SU-DHL-6 (cell line): ENCODE data around the gene BTBD16.

Experiments
- H2AFZ ChIP-seq: fragments of 200-600 bp; sonication (generic); 2 replicates; pipeline ENCODE4 v1.6.1; 2014; ENCODE audit warnings: low read depth, mild to moderate bottlenecking, moderate library complexity, mixed read lengths, antibody characterized with exemption, low read length; ENCODE audit not compliant: severe bottlenecking
- H3F3A ChIP-seq: fragments of 200-600 bp; shearing (Covaris generic); 2 replicates; pipeline ENCODE4 v1.6.0; 2016; ENCODE audit warnings: antibody characterized with exemption, mild to moderate bottlenecking; ENCODE audit not compliant: insufficient read depth
- H3K27ac ChIP-seq: fragments of 200-600 bp; sonication (generic); 2 replicates; pipeline ENCODE4 v1.5.1; 2016; ENCODE audit warnings: low read depth, mild to moderate bottlenecking, low read length, moderate library complexity, mixed read lengths
- H3K27me3 ChIP-seq: fragments of 200-600 bp; sonication (generic), shearing (Covaris generic); 2 replicates; pipeline ENCODE4 v1.6.0; 2014; ENCODE audit warnings: mild to moderate bottlenecking, low read length
- H3K36me3 ChIP-seq: fragments of 200-600 bp; sonication (generic); 2 replicates; pipeline ENCODE4 v1.6.1; 2014; ENCODE audit warnings: mild to moderate bottlenecking, low read length, mixed read lengths
- H3K4me2 ChIP-seq: fragments of 300-600, 200-600 bp; shearing (Covaris generic), sonication (generic); 2 replicates; pipeline ENCODE4 v1.6.0; 2014; ENCODE audit warnings: low read length, low read depth, mild to moderate bottlenecking; ENCODE audit not compliant: poor library complexity, severe bottlenecking
- H3K4me3 ChIP-seq: fragments of 200-600 bp; sonication (generic); 2 replicates; pipeline ENCODE4 v1.5.1; 2014; ENCODE audit warnings: antibody characterized with exemption, low read length, mild to moderate bottlenecking, mixed read lengths; ENCODE audit not compliant: insufficient read depth, poor library complexity, severe bottlenecking
- H3K79me2 ChIP-seq: fragments of 200-600 bp; sonication (generic); 2 replicates; pipeline ENCODE4 v1.6.1; 2014; ENCODE audit warnings: mild to moderate bottlenecking, low read length, moderate library complexity; ENCODE audit not compliant: insufficient read depth
- H3K9ac ChIP-seq: fragments of 200-600 bp; sonication (generic); 2 replicates; pipeline ENCODE4 v1.7.0; 2014; ENCODE audit warnings: mild to moderate bottlenecking, low read length
- H3K9me2 ChIP-seq: fragments of 200-600 bp; sonication (generic); replicated peaks from 2 replicates; pipeline ENCODE4 v1.6.1; 2014; ENCODE audit warnings: low read length; ENCODE audit not compliant: insufficient read depth
- H3K9me3 ChIP-seq: fragments of 200-600 bp; sonication (generic); 2 replicates; pipeline ENCODE4 v1.6.1; 2014; ENCODE audit warnings: low read length, mixed read lengths; ENCODE audit not compliant: insufficient read depth
- H4K20me1 ChIP-seq: fragments of 200-600 bp; sonication (generic); 2 replicates; pipeline ENCODE4 v1.6.1; 2014; ENCODE audit warnings: low read depth, mild to moderate bottlenecking, antibody characterized with exemption, low read length, moderate library complexity, mixed read lengths
- EZH2phosphoT487 ChIP-seq: fragments of 200-600 bp; sonication (generic), shearing (Covaris generic); conservative IDR thresholded peaks from 2 replicates; pipeline ENCODE4 v1.6.1; 2018; ENCODE audit warnings: mild to moderate bottlenecking, antibody characterized with exemption, low read length, moderate library complexity, mixed read lengths
- TF ChIP-seq, protein P1 (sequence below): fragments of 200-600 bp; sonication (generic); IDR thresholded peaks from one replicate; pipeline ENCODE4 v1.5.1; 2017; ENCODE audit warnings: antibody characterized with exemption, mild to moderate bottlenecking, low read length, moderate library complexity; ENCODE audit not compliant: insufficient read depth, poor library complexity, severe bottlenecking

BTBD16 gene

DNA sequence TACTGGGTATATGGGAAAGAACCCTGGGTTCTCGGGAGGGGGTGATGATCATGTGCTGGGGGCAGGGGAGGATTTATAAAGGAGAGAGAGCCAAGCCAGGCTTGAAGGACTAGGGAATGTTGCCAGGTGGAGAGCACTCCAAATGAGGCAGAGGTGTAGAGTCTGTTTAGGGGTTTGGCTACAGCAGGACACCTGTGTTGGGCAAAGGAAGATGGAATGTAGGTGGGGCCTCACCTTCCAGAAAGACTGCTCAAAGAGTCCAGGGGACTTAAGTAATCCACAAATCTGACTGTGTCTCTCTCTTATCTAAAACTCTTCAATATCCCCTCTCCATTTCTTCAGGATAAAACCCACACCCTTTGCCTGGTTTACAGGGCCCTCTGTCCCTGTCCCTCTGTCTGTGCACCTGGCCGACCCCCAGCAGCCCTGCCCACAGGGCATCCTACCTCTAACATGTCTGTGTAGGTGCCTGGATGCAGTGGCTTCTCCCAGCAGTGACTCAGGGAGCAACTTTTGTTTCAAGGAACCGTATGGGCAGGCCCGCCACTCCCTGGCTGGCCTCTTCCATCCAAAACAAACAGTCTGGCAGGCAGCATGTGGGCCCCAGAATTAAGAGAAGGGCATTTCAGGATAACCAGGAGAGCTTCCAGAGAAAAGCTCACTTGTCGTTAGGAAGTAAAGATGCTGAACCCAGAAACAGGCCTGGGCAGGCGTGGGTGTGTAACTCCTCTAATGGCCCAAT lies 92.8 kb downstream of the BTBD16 start:
- H3K27ac ChIP-seq: no peak overlapping the region
- H3K36me3 ChIP-seq: no peaks in the 10 kb centered on the region
- TF ChIP-seq, protein P1, sequence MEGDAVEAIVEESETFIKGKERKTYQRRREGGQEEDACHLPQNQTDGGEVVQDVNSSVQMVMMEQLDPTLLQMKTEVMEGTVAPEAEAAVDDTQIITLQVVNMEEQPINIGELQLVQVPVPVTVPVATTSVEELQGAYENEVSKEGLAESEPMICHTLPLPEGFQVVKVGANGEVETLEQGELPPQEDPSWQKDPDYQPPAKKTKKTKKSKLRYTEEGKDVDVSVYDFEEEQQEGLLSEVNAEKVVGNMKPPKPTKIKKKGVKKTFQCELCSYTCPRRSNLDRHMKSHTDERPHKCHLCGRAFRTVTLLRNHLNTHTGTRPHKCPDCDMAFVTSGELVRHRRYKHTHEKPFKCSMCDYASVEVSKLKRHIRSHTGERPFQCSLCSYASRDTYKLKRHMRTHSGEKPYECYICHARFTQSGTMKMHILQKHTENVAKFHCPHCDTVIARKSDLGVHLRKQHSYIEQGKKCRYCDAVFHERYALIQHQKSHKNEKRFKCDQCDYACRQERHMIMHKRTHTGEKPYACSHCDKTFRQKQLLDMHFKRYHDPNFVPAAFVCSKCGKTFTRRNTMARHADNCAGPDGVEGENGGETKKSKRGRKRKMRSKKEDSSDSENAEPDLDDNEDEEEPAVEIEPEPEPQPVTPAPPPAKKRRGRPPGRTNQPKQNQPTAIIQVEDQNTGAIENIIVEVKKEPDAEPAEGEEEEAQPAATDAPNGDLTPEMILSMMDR: no peak
- TF ChIP-seq EZH2phosphoT487: no peak
- H3K4me2 ChIP-seq: no peak overlapping the region
- H3K4me3 ChIP-seq: no peak overlapping the region
- H3K9ac ChIP-seq: no peak overlapping the region
- H3F3A ChIP-seq: no peaks in the 10 kb centered on the region
- no peaks in the 10 kb centered on the region for H4K20me1 ChIP-seq
- H3K79me2 ChIP-seq: no peaks in the 10 kb centered on the region
- no peak overlapping the region for H2AFZ ChIP-seq
- H3K9me3 ChIP-seq: no peaks in the 10 kb centered on the region
- H3K27me3 ChIP-seq: no peaks in the 10 kb centered on the region
- H3K9me2 ChIP-seq: no peaks in the 10 kb centered on the region

DNA sequence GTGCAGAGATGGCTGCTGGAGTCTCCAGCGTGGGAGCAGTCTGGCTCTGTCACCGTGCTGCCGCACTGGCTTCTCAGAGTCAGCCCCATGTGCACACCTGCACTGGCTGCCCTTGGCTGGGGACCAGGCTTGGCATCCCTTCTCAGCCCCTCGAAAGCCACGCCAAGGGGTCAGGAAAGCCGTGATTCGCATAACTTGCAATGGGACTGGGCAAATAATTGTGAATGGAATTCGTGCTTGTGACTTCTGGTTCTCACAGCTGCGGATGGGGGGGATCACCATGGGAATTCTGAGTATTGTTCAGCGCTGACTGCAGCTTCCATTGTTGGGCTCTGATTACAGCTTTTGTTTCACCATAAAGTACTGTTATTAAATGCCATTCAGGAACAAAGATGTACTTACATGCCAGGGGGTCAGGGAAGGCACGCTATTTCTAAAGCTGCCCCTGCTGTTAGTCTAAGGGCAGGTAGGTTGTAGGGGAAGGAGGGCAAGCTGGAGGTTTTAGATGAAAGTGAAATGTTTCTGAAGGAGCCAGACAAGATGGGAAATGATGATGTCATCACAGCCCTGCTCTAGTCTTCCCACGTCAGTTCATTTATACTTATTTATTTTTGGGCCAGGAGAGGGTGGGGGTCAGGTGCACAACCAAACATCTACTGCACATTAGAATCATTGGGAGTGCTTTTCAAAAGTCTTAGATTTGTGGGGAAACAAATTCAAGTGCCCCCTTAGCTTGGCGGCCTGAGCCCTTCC lies 97.6 kb downstream of the BTBD16 start:
- TF ChIP-seq, protein P1: no peak
- TF ChIP-seq EZH2phosphoT487: no peak
- Histone ChIP-seq H3K4me2 (no peak overlapping the region), H3K9ac (no peak overlapping the region), H3K36me3 (no peaks in the 10 kb centered on the region), H3K9me3 (no peaks in the 10 kb centered on the region), H3F3A (no peaks in the 10 kb centered on the region), H3K4me3 (no peak overlapping the region), H2AFZ (no peak overlapping the region), H3K27ac (no peak overlapping the region), H3K27me3 (no peaks in the 10 kb centered on the region), H3K79me2 (no peaks in the 10 kb centered on the region), H4K20me1 (no peaks in the 10 kb centered on the region), H3K9me2 (no peaks in the 10 kb centered on the region)

DNA sequence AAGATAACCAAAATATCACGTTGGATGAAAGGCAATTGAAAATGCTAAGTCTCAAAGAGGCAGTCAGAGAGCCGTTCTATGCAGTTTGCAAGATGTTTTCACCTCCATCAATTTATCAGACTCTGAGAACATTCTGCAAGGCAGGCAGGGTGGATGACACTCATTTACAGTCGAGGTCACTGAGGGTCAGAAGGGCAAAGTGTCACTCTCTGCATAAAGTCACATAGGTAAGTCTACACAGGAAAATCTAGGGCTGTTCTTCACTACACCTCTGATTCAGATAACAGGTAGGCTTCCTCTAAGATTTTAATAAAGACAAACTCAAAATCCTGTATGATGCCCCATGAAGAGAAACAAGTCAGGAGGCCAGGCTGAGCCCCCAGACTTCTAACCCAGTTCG lies 102.0 kb downstream of the BTBD16 start:
- no peak overlapping the region for H3K4me2 ChIP-seq

More for the DNA sequence above, 102.0 kb downstream of the BTBD16 start:
- H3K79me2 ChIP-seq: no peaks in the 10 kb centered on the region
- no peaks in the 10 kb centered on the region for H4K20me1 ChIP-seq
- no peak overlapping the region for H3K9ac ChIP-seq
- H3K27me3 ChIP-seq: no peaks in the 10 kb centered on the region
- TF ChIP-seq, protein P1: no peak
- no peak overlapping the region for H3K27ac ChIP-seq
- H3F3A ChIP-seq: no peaks in the 10 kb centered on the region
- H3K9me3 ChIP-seq: no peaks in the 10 kb centered on the region
- H3K9me2 ChIP-seq: no peaks in the 10 kb centered on the region
- no peak overlapping the region for H2AFZ ChIP-seq
- H3K36me3 ChIP-seq: no peaks in the 10 kb centered on the region
- no peak overlapping the region for H3K4me3 ChIP-seq
